ENCODE results near the gene IL3RA.
"Not testable (repeated sequence)": the region's sequence is repeated elsewhere in the genome, so short reads cannot be mapped to it uniquely, and the experiment has no call there.

The IL3RA gene

DNA sequence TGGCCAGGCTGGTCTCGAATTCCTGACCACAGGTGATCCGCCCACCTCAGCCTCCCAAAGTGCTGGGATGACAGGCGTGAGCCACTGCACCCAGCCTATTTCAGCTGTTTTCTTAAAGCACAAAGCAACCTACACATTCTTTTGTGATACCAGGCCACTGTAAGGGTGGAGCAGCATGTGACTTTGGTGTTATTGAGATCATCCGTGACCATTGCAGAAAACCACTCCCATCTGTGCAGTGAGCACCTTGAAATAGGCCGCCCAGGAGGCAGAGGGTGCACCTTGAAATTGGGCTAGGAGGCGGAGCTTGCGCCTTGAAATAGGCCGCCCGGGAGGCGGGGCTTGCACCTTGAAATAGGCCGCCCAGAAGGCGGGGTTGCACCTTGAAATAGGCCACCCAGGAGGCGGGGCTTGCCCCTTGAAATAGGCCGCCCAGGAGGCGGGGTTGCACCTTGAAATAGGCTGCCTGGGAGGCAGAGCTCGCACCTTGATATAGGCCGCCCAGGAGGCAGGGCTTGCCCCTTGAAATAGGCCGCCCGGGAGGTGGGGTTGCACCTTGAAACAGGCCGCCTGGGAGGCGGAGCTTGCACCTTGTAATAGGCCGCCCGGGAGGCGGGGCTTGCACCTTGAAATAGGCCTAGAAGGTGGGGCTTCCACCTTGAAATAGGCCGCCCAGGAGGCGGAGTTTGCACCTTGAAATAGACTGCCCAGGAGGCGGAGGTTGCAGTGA, 64.3 kb downstream of the IL3RA start:
- no peak for DNase-seq

DNA sequence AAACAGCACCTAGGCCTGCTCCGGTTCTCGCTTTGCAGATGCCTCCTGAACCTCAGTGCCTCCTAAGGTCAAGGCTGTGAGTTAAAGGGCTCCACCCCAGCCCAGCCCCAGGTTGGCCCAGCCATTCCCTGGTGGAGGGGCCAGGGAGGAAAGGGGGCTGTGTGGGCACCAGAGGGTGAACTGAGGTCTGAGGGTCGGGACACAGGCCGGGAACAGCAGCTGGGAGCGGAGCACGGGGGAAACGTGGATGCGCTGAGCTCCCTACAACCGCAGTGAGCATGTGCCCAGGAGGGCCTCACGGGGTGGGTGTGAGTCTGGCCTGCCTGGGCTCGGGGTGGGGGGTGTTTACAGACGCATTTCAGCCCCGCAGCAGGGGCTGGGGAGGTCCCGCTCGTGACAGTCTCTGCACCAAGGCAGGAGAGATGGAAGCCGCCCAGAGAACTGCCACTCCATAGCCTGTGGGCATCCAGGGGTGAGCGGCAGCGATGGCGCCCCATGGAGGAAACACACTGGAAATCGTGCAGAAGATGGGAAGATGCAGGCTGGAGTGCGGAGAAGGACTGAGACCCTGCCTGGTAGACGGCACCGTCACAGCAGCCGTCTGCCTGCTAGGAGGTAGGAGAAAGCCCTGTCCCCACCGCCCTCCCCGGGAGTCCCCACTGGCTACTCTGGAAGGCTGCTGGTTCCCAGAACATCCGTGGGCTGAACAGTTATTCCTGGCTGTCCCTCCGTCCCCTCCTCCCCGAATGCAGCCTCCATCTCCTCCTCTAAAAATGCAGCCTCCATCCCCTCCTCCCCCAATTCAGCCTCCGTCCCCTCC, 65.2 kb downstream of the IL3RA start:
- no peak for DNase-seq

- no peak for DNase-seq
These were observed 66.6 kb downstream of the IL3RA start for GRCh38 chrX:1403228-1403627.

DNA sequence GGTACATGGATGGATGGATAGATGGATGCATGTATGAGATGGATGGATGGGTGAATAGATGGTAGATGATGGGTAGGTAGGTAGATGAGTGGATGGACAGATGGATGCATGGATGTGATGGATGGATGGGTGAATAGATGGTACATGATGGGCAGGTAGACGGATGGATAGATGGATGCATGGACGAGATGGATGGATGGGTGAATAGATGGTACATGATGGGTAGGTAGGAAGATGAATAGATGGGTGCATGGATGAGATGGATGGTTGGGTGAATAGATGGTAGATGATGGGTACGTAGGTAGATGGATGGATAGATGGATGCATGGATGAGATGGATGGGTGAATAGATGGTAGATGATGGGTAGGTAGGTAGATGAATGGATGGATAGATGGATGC, 67.3 kb downstream of the IL3RA start:
- not testable (repeated sequence) for DNase-seq

DNA sequence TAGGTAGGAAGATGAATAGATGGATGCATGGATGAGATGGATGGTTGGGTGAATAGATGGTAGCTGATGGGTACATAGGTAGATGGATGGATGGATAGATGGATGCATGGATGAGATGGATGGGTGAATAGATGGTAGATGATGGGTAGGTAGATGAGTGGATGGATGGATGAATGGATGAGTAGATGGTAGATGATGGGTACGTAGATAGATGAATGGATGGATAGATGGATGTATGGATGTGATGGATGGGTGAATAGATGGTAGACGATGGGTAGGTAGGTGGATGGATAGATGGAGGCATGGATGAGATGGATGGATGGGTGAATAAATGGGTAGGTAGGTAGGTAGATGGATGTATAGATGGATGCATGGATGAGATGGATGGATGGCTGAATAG, 69.2 kb downstream of the IL3RA start:
- not testable (repeated sequence) for DNase-seq

- no peak for DNase-seq
These were observed 70.5 kb downstream of the IL3RA start for GRCh38 chrX:1407035-1407434.

GRCh38 chrX:1411326-1411725, 74.7 kb downstream of the IL3RA start:
- no peak for DNase-seq

DNA sequence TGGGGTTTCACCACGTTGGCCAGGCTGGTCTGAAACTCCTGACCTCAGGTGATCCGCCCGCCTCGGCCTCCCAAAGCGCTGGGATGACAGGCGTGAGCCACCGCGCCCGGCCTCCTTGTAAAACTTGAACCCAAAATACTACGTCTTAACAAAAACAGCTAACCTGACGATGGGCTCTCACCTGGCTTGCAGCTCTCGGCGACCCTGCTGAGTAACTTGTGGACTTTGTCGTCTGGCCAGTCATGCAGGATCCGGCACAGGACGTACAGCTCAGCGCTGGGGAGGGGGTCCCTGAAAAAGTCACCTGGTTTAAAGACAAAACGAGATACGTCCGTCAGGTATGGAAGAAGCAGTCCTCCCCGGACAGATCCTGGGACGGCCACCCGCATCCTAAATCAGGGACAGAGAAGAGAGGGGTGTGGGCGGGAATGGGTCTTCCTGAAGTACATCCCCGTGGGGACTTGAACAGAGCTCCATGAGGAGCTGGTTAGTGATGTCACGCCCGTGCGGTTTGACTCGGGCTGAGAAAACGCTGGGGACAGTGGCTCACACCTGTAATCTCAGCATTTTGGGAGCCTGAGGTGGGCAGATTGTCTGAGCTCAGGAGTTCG, 76.1 kb downstream of the IL3RA start:
- no peak for DNase-seq

GRCh38 chrX:1416327-1416784, 79.8 kb downstream of the IL3RA start:
- DNase-seq, result no peak

DNA sequence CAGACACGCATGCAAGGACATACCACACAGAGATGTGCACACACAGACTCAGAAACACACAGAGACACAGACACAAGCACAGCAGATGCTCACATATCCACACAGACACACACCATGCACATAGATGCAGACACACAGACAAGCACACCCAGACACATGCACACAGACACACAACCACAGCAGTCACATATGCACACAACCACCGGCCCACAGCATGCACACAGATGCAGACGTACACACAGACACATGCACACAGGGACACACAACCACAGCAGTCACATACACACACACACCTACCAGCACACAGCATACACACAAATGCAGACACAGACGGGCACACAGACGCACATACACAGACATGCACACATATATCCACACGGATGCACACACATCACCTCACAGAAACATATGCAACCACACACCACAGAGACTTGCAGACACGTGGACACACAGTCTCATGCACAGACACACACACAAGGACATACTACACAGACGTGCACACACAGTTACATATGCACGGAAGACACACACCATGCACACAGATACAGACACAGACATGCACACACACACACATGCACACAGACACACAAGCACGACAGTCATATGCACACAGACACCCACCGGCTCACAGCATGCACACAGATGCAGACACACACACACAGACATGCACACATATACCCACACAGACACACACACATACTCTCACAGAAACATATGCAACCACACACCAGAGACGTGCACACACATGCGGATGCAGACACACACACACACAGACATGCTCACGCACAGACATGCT, 80.6 kb downstream of the IL3RA start:
- no peak for DNase-seq

- no peak for DNase-seq
These were observed 81.6 kb downstream of the IL3RA start for GRCh38 chrX:1417921-1418771.

GRCh38 chrX:1418901-1419544, 82.4 kb downstream of the IL3RA start:
- no peak for DNase-seq

- DNase-seq, result no peak
These were observed 83.2 kb downstream of the IL3RA start for GRCh38 chrX:1419545-1420355.

- no peak for DNase-seq
These were observed 83.8 kb downstream of the IL3RA start for GRCh38 chrX:1420371-1420770.

GRCh38 chrX:1421433-1422134, 85.0 kb downstream of the IL3RA start:
- DNase-seq, result no peak

- DNase-seq, result no peak
These were observed 85.5 kb downstream of the IL3RA start for GRCh38 chrX:1422135-1422465.

- DNase-seq, result no peak
These were observed 86.6 kb downstream of the IL3RA start for GRCh38 chrX:1423215-1423614.

- no peak for DNase-seq
These were observed 87.7 kb downstream of the IL3RA start for GRCh38 chrX:1424147-1424851.

GRCh38 chrX:1425381-1425780, 88.8 kb downstream of the IL3RA start:
- DNase-seq, result no peak

All from activated gamma-delta T cell (primary cell).